SH-SY5Y (cell line): Measurements from ENCODE around the gene PGAP3.

Experiments
- GATA2 ChIP-seq: IDR thresholded peaks from 2 replicates; pipeline ENCODE4 v1.6.1; 2011; ENCODE audit warnings: mild to moderate bottlenecking, low read depth, low read length
- GATA3 ChIP-seq: IDR thresholded peaks from 2 replicates; pipeline ENCODE4 v1.6.1; 2011; ENCODE audit warnings: low read depth, mild to moderate bottlenecking, low read length, moderate library complexity

GRCh38 chr17:39722965-39723848 lies 35.4 kb upstream of the PGAP3 start:
- TF ChIP-seq GATA2 (no peak), GATA3 (no peak)
